ENCODE data around the gene ANGEL1. TPM values are rescaled to one million over a fixed set of nuclear protein-coding genes. Genes with fewer than 3 reads are reported as not detected.

ANGEL1 gene
- polyA plus RNA-seq, 1 of the 3 experiments (the other 2 are of a cell fraction), result 14.1 TPM

DNA sequence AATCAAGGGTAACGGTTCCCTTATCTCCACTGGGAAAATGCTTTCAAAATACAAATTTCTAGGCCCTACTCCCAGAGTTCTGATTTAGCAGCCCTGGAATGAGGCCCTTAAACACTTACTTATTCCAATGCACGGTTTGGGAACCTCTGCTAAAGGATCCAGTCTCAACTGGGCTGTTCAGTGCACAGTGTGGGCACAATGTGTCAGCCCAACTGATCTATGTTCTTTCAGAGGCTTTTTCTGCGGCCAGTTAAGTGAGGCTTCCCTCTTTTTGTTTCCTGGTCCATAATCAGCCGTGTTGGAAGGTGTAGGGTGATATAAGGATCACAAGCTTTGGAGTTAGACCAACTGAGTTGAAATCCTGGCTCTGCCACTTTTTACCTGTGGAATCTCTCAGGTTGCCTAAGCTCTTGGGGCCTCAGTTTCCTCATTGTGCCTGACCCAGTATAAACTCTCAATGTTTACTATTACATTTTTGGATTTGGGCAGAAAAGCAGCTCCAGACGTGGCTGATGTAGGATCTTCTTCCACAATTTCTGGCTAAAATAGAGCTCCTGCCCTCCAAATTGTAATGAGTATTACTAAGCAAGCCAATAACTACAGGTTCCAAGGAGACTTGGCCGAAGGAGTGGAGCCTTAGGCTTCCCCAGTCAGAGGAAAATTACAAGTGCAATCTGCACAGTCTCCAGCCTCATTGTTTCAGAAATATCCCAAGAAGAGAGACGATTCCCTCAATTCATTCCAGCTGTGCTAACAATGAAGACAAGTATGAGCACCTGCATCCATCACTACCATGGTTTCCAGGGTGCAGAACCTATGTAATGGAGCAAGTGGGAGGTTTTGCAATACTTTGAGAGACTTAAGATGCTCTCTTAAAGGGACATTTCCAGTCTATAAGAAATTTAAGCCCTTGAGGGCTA is 2.3 kb upstream of the ANGEL1 start (continued):
- TF ChIP-seq, protein P1, sequence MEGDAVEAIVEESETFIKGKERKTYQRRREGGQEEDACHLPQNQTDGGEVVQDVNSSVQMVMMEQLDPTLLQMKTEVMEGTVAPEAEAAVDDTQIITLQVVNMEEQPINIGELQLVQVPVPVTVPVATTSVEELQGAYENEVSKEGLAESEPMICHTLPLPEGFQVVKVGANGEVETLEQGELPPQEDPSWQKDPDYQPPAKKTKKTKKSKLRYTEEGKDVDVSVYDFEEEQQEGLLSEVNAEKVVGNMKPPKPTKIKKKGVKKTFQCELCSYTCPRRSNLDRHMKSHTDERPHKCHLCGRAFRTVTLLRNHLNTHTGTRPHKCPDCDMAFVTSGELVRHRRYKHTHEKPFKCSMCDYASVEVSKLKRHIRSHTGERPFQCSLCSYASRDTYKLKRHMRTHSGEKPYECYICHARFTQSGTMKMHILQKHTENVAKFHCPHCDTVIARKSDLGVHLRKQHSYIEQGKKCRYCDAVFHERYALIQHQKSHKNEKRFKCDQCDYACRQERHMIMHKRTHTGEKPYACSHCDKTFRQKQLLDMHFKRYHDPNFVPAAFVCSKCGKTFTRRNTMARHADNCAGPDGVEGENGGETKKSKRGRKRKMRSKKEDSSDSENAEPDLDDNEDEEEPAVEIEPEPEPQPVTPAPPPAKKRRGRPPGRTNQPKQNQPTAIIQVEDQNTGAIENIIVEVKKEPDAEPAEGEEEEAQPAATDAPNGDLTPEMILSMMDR (IDR thresholded peaks at IDR 0.05), result no peak
- TF ChIP-seq FOSL2 (IDR thresholded peaks at IDR 0.05; ENCODE audit: borderline replicate concordance, low read depth), result no peak
- TF ChIP-seq CHD2 (IDR thresholded peaks at IDR 0.05; ENCODE audit: low read length, partially characterized antibody), result no peak
- TF ChIP-seq, protein P2, sequence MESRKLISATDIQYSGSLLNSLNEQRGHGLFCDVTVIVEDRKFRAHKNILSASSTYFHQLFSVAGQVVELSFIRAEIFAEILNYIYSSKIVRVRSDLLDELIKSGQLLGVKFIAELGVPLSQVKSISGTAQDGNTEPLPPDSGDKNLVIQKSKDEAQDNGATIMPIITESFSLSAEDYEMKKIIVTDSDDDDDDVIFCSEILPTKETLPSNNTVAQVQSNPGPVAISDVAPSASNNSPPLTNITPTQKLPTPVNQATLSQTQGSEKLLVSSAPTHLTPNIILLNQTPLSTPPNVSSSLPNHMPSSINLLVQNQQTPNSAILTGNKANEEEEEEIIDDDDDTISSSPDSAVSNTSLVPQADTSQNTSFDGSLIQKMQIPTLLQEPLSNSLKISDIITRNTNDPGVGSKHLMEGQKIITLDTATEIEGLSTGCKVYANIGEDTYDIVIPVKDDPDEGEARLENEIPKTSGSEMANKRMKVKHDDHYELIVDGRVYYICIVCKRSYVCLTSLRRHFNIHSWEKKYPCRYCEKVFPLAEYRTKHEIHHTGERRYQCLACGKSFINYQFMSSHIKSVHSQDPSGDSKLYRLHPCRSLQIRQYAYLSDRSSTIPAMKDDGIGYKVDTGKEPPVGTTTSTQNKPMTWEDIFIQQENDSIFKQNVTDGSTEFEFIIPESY (IDR thresholded peaks at IDR 0.05; ENCODE audit: borderline replicate concordance, low read depth), result no peak

DNA sequence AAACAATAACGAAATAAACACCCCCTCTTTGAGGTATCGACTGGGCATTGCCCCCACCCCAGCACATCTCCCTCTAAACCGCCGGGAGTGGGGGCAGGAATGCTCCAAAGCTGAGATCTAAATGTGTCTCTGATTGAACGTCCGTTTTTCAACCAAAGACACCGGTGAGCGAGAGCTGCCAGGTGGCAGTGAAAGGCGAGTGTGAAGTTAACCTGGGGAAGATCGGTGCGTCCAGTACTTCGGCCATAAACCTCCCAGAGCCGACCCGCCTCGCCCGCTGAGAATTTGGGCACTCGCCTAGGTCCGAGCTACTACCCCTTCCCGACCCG is 625 bp downstream of the ANGEL1 start:
- POLR2A ChIA-PET, result interaction anchor here (1.3 to 1.6 kb wide), 4 partner anchors 27 to 102 kb away, joined by 3 to 6 read pairs (median 4); no protein-coding TSS in a partner anchor
- CTCF ChIA-PET, result interaction anchor here (0.6 to 9.9 kb wide), 10 partner anchors 11 to 676 kb away, joined by 3 to 112 read pairs (median 3); no protein-coding TSS in a partner anchor
- 2% methylated on average over 16 of the region's 20 CpGs for WGBS (ENCODE audit: low lambda C conversion rate)
- TF ChIP-seq, protein P3, sequence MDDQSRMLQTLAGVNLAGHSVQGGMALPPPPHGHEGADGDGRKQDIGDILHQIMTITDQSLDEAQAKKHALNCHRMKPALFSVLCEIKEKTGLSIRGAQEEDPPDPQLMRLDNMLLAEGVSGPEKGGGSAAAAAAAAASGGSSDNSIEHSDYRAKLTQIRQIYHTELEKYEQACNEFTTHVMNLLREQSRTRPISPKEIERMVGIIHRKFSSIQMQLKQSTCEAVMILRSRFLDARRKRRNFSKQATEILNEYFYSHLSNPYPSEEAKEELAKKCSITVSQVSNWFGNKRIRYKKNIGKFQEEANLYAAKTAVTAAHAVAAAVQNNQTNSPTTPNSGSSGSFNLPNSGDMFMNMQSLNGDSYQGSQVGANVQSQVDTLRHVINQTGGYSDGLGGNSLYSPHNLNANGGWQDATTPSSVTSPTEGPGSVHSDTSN (IDR thresholded peaks at IDR 0.05), result no peak
- no peak for TF ChIP-seq TAF1 (IDR thresholded peaks at IDR 0.05; ENCODE audit: borderline replicate concordance, low read depth, low read length)
- TF ChIP-seq RAD21 (IDR thresholded peaks at IDR 0.05; ENCODE audit: low read length), result no peak
- no peak for TF ChIP-seq TCF12 (IDR thresholded peaks at IDR 0.05)
- no peak for TF ChIP-seq NRF1 (IDR thresholded peaks at IDR 0.05; ENCODE audit: low read depth, low read length)
- no peak for TF ChIP-seq ELF1 (IDR thresholded peaks at IDR 0.05)
- no peak for TF ChIP-seq TEAD4 (IDR thresholded peaks at IDR 0.05; ENCODE audit: borderline replicate concordance, insufficient read depth)
- no peak for TF ChIP-seq RXRA (IDR thresholded peaks at IDR 0.05; ENCODE audit: borderline replicate concordance, low read depth)
- TF ChIP-seq NFIC (IDR thresholded peaks at IDR 0.05; ENCODE audit: borderline replicate concordance), result no peak
- TF ChIP-seq POLR2AphosphoS5 (IDR thresholded peaks at IDR 0.05; ENCODE audit: low read depth, low read length), result no peak
- TF ChIP-seq, protein P4, sequence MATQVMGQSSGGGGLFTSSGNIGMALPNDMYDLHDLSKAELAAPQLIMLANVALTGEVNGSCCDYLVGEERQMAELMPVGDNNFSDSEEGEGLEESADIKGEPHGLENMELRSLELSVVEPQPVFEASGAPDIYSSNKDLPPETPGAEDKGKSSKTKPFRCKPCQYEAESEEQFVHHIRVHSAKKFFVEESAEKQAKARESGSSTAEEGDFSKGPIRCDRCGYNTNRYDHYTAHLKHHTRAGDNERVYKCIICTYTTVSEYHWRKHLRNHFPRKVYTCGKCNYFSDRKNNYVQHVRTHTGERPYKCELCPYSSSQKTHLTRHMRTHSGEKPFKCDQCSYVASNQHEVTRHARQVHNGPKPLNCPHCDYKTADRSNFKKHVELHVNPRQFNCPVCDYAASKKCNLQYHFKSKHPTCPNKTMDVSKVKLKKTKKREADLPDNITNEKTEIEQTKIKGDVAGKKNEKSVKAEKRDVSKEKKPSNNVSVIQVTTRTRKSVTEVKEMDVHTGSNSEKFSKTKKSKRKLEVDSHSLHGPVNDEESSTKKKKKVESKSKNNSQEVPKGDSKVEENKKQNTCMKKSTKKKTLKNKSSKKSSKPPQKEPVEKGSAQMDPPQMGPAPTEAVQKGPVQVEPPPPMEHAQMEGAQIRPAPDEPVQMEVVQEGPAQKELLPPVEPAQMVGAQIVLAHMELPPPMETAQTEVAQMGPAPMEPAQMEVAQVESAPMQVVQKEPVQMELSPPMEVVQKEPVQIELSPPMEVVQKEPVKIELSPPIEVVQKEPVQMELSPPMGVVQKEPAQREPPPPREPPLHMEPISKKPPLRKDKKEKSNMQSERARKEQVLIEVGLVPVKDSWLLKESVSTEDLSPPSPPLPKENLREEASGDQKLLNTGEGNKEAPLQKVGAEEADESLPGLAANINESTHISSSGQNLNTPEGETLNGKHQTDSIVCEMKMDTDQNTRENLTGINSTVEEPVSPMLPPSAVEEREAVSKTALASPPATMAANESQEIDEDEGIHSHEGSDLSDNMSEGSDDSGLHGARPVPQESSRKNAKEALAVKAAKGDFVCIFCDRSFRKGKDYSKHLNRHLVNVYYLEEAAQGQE (IDR thresholded peaks at IDR 0.05; ENCODE audit: low read depth, low read length), result no peak
- no peak for TF ChIP-seq RCOR1 (IDR thresholded peaks at IDR 0.05; ENCODE audit: low read length)
- TF ChIP-seq, protein P5, sequence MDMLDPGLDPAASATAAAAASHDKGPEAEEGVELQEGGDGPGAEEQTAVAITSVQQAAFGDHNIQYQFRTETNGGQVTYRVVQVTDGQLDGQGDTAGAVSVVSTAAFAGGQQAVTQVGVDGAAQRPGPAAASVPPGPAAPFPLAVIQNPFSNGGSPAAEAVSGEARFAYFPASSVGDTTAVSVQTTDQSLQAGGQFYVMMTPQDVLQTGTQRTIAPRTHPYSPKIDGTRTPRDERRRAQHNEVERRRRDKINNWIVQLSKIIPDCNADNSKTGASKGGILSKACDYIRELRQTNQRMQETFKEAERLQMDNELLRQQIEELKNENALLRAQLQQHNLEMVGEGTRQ (IDR thresholded peaks at IDR 0.05; ENCODE audit: borderline replicate concordance, low read depth, low read length), result no peak
- no peak for TF ChIP-seq CHD2 (IDR thresholded peaks at IDR 0.05; ENCODE audit: low read length, partially characterized antibody)
- TF ChIP-seq EP300 (IDR thresholded peaks at IDR 0.05; ENCODE audit: borderline replicate concordance in 1 of 2, low read depth in 1 of 2, low read length in 1 of 2), result no peak
- no peak for TF ChIP-seq GATA2 (CRISPR knock-in tag; IDR thresholded peaks at IDR 0.05)
- TF ChIP-seq YY1 (IDR thresholded peaks at IDR 0.05; ENCODE audit: low read depth), result no peak
- TF ChIP-seq FOSL2 (IDR thresholded peaks at IDR 0.05; ENCODE audit: borderline replicate concordance, low read depth), result no peak

More for the DNA sequence above, 625 bp downstream of the ANGEL1 start:
- peak overlapping the region; percentile 92; the same call in 1 of the 2 replicates for H2AFZ ChIP-seq (ENCODE audit: low read depth)
- peak overlapping the region; percentile 88 to 89 for H3K4me3 ChIP-seq (ENCODE audit: low read depth in 2 of 2, low read length in 1 of 2)
- H3K9ac ChIP-seq, result peak overlapping the region; percentile 71
- no peaks in the 10 kb centered on the region for H3K9me3 ChIP-seq
- no peaks in the 10 kb centered on the region for H4K20me1 ChIP-seq (ENCODE audit: insufficient read depth)
- peaks cover 0 to 23% of the 10 kb centered on the region in 2 experiments for H3K36me3 ChIP-seq (replicated peaks in 1 of 2; ENCODE audit: control insufficient read depth in 1 of 2, insufficient read depth in 2 of 2, low read length in 1 of 2)
- H3K4me1 ChIP-seq (ENCODE audit: control insufficient read depth in 1 of 2, insufficient read depth in 2 of 2, low read depth in 1 of 2, low read length in 1 of 2), result peaks cover 6 to 16% of the 10 kb centered on the region in 2 experiments; a peak in 3 of 4 replicates
- peaks cover 5% of the 10 kb centered on the region; the same call in 1 of the 2 replicates for H3K79me2 ChIP-seq (ENCODE audit: insufficient read depth)
- no peak for DNase-seq
- H3F3A ChIP-seq (replicated peaks; ENCODE audit: insufficient read depth), result peaks cover 5% of the 10 kb centered on the region
- no peaks in the 10 kb centered on the region for H3K9me2 ChIP-seq
- peak overlapping the region; percentile 7 to 72; a peak in 2 of 4 replicates for H3K27ac ChIP-seq (ENCODE audit: low read depth in 2 of 2, low read length in 1 of 2)
- peak overlapping the region; percentile 95 for H3K4me2 ChIP-seq
- H3K27me3 ChIP-seq (ENCODE audit: insufficient read depth), result no peaks in the 10 kb centered on the region; the same call in 1 of the 2 replicates

Data from SK-N-SH (cell line).